Left kidney (tissue), 8 donors: ENCODE measurements around the gene SH2D4B. TPM values are rescaled to one million over a fixed set of nuclear protein-coding genes. Genes with fewer than 3 reads are reported as not detected.

Source experiments
- DNase-seq: peaks from one replicate; pipeline ENCODE4 v3.0.0-alpha.2; 2013
- long read RNA-seq, 8 donors: transcript quantifications; one replicate each; lab custom pipeline, GENCODE V29; 2026
- polyA plus RNA-seq: library from polyadenylated mRNA; unstranded; fragments of 120-200 nt; gene quantifications from one replicate; pipeline ENCODE4 v1.2.1, GENCODE V29; 2013; ENCODE audit not compliant: insufficient read length

Gene SH2D4B
- polyA plus RNA-seq: 0.15 TPM
- long read RNA-seq, donor 1: 0 reads
- long read RNA-seq, donor 2: 0 reads
- long read RNA-seq, donor 3: 0 reads
- long read RNA-seq, donor 4: 0 reads
- long read RNA-seq, donor 5: 0 reads
- long read RNA-seq, donor 6: 0 reads
- long read RNA-seq, donor 7: 0 reads
- long read RNA-seq, donor 8: 0 reads

- no peak for DNase-seq
Observed at GRCh38 chr10:80537736-80538480, at the start of gene SH2D4B. SH2D4B (plus strand) TSS chr10:80537902; CDS start chr10:80538332, 430 bp downstream.

- no peak for DNase-seq
Observed at GRCh38 chr10:80488539-80489066, 49.1 kb upstream of the SH2D4B start.

DNA sequence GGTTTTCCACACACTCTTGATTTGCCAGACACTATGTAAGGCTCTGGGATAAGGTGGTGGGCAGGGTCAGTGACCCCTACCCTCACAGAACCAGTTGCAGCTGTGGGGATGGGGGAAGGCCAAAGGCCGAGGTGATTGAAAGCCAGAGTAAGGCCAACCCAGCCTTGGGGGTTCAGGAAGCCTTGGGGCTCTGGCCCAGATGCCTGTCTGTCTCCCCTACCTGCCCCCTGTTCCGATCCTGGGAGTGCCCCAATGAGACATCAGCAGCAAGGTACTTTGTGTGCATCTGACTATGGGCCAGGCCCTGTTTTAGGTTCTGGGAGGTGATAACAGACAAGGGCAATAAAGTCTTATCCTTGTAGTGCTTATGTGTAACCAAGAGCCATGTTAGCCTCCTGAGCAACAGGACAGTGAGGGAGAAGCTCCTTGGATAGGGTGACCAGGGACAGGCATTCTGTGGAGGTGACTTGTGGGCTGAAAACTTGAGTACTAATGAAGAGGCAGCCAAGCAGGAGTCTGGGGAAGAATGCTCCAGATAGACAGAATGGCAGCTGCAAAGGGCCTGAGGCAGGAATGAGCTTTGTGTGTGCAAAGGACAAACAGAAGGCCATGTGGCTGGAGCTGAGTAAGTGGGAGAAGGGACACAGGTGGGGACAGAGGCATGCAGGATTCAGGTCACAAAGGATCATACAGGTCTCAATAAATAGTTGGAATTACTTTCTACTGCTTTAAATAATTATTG, 48.2 kb upstream of the SH2D4B start:
- DNase-seq: no peak

DNA sequence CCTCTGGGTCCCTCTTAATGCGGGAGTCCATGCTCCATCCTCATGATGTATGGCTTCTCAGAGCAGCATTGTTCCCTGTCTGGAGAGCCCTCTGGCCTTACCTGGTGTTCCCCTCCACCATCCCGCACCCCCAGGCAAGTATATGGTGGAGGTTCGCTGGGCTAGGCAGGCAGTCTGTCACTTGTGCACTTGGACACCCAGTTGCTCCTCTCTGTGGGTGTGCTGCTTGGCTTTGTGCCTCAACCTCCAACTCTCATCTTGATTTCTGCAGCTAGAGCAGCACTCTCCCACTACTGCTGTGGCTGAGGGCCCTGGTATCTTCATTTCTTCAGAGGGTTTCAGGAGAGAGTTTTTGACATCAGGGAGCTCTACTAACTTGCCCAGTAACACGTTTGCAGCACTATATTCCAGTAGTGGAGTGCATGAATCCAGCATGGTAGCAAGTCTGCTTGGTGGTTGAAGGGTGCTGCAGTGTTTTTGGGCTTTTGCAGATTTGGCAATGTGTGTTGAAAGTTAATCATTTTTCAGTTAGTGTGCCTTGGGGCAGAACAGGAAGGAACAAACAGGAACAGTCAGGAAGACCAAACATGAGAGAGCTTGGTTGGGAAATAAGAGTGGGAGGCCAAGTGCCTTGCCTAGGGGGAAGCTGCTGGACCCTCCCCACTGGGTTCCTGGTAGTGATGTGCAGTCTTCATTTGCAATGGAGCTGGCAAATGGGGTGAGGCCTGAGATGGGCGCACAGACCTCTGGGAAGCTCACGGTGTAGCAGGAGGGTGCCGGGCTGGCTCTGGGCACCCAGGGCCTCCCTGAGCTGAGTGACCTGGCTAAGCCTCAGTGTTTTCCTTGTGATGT, 46.2 kb upstream of the SH2D4B start:
- no peak for DNase-seq

DNA sequence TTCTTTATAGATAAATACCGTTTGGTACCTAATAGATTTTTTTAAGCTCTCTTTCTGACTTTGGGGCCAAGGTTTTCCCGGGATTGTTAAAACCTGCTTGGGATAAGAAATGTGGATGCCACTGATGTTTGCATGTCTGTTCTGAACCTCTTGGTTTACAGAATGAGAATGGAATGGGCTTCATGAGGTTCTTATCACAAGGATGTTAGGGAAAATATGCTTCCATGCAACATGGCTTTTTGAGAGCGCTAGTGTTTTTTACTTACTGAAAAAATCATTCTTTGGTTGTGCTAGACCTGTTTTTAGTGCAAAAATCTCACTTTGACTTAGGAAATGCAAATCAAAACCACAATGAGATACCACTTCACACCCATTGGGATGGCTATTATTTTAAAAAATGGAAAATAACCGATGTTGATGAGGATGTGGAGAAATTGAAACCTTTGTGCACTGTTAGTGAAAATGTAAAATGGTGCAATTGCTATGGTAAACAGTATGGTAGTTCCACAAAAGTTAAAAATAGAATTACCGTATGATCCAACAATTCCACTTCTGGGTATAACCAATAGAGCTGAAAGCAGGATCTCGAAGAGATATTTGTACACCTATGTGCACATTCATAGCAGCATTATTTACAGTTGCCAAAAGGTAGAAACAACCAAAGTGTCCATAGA, 44.7 kb upstream of the SH2D4B start:
- no peak for DNase-seq

DNA sequence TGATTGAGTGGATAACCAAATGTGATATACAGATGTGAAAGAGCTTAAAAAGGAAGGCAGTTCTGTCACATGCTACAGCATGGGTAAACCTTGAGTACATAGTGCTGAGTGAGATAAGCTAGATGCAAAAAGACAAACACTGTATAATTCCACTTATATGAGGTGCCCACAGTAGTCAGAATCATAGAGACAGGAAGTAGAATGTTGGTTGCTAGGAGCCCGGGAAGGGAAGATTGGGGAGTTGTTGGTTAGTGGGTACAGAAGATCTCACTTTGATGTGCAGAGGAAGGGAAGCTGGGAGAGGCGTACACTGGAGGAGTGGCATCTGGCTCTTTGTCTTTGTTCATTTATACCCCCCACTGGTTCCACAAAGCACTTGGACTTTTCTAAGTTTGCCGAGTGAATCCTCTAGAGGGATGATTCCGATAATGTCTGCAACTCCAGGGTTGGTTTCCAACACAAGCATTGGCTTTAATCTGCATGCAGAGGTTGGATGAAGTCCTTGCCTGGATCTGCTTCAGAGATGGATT, 44.1 kb upstream of the SH2D4B start:
- DNase-seq: no peak

DNA sequence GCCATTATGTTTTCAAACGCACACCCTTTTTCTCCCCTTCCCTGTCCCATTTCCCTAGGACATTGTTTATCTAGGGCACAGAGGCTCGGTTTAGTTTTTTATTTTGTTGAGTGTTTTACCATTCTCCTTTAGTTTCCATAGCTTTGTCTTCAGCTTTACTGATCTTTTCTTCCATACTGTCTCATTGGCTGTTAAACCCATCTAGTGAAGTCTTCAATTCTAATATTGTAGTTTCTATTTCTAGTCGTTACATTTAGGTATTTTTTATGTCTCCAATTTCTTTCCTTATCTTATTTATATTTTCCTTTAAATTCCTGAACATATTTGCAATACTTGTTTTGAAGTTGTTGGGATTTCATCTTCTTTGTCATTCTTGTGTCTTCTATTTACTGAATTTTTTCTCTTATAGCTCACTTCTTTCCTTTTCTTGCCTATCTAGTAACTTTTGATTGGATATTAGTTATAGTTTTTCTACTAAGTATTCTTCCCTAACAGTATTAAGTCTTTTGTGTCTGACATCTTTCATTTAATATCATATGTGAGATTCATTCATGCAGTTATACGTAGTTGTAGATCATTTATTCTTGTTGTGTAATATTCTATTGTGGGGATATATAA, 41.0 kb upstream of the SH2D4B start:
- DNase-seq: no peak

DNA sequence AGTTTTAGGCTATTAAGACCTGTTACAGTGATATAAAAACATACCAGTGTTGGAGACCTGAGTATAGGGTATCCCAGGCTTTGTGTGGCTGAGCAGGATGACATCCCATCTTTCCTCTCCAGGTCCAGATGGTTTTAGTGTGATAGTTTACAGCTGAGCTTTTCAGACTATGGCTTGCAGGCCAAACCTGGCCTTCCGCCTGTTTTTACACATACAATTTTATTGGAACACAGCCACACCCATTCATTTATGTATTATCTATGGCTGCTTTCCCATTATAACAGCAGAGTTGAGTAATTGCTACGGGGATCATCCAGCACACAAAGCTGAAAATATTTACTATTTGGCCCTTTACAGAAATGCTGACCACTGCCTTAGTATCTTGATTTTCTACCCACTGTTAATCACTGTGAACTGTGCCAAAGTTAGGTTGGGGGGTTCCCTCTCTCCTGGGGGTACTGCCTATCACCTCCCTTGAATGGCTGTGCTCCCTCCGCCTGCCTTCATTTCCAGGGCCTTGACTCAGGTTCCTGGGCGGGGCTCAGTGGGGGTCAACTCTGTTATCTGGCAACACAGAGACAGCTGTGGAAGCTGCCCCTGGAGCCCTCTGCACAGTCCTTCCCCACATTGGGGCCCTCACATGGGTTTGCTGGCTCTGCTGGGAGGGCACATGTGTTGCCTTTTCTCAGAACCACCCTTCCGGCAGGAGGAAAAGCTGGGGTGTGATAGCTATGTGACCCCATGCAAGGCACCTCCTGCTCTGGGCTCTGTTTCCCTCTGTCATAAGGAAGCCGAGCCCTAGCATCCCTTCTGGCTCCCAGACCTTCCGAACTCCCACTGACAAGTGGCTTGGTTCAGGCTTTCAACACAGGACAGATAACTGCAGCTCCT, 40.3 kb upstream of the SH2D4B start:
- DNase-seq: no peak

GRCh38 chr10:80498078-80498832, 39.4 kb upstream of the SH2D4B start:
- DNase-seq: no peak

GRCh38 chr10:80498833-80499741, 38.6 kb upstream of the SH2D4B start:
- DNase-seq: no peak

DNA sequence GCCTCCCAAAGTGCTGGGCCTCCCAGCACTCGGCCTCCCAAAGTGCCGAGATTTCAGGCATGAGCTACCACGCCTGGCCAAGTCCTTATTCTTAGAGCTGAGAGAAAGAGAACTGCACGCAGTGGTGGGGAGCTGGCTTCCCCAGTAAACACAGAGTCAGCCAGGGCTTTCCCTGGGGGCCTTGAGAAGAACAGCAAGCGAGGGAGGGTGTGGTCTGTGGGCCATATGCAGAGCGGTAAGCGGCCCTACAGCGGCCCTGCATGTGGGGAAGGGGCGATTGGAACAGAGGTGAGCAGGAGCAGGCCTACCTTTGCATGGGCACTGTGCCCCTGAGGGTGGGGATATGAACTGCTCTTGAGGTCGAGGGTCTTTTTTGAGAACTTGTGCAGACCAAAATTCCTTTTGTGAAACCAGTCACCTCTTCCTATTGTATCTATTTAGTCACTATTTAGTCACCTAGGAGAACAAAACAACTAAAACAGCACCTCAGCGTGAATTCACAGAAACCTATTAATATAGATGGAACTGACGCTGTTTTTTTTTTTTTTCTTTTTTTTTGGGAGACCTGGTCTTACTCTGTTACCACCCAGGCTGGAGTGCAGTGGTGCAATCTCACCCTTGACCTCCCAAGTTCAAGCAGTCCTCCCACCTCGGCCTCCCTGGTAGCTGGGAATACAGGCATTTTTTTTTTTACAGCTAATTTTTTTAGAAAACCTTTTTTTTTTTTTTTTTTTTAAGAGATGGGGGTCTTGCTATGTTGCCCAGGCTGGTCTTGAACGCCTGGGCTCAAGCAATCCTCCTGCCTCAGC, 36.9 kb upstream of the SH2D4B start:
- DNase-seq: no peak

DNA sequence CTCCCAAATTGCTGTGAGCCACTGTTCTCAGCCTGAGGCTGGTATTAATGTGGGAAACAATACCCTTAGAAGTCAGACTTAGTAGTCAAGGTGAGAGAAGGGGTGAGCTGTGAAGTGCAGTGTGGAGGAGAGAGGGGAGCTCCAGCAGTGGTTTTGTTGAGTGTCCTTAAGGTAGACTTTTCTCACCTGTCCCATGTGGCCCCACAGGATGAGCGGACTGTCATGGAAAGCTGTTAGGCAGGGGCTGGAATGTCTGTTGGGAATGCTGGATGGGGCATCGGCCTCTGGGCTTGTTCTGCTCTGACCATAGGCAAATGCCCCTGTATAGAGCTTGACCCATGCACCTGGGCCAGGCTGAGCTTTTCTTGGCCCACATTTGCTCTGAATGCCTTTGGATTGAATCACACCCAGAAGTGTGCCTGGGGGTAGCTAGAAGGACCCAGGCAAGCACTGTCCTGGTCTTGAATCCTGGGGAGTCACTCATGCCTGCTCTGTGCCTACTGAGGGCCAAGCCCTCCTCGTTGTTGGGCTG, 36.3 kb upstream of the SH2D4B start:
- DNase-seq: no peak

DNA sequence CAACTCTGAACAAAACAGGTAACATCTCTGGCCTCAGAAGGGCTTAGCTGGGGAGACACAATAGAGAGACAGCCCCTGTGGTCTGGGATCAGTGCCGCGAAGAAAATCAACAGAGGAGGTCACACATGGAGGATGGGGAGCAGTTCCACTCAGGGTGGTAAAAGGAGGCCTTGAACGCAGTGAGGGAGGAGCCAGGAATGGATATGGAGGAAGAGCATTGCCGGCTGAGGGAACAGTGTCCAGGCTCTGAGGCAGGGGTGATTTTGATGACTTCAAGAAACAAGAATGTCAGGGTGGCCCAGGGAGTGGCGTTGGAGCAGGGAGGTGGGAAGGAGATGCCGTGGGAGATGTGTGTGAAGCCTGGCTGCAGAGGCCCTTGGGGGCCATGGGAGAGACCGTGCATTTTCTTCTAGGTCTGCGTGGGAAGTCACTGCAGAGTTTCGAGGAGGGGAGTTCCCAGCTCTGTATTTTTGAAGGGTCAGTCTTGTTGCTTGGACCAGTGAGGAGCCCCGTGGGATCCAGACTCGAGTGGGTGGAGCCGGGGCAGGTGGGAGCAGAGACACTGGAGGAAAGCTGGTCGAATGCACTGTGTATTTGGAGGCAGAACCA, 35.7 kb upstream of the SH2D4B start:
- DNase-seq: no peak

DNA sequence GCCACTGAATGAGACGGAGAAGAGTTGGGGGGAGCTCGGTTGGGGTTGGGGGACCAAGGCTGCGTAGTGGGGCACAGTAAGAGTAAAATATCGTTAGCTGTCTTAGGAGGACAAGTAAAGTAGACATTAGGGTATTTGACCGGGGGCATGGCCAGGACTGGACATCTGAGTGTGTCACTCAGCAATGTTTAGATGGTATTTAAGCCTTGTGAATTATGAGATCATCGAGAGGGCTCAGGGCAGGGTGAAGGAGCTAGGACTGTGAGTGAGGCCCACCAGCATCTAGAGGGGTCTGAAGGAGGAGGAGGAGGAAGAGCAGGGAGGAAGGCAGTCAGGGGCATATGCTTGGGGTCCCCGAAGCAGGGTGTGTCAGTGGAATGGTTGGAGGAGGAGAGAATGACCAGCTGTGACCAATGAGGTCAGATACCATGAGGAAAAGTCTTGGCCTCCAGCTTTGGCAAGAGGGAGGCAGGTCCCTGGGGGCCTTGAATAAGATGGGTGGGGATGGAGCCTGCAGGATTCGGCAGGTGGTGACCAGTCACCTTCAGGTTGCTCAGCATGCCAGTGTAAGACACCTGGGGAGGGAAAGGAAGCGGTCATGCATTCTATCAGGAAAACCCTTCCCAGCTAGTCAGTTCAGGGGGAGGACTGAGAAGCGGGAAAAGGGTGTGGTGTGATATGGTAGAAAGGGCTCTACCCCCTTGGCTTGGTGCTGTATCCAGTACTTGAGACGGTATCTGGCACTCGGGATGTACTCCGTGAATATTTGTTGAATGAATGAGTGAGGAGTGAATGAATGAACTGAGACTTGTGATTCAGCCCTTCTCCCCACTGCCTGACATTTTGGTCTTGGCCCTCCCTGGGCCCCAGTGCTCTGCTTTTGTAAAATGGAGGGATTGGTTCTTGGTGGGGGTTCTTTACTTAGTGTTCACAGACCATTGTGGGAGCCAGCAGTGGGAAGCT, 34.8 kb upstream of the SH2D4B start:
- no peak for DNase-seq
